A673 (cell line): Measurements from ENCODE around the gene SLC25A5. TPM values are rescaled to one million over a fixed set of nuclear protein-coding genes. Genes with fewer than 3 reads are reported as not detected.

ENCODE experiments used
- BruUV-seq: library from RNA; stranded (reverse); fragments of 400-500 nt; replicated peaks from 2 replicates; lab custom pipeline; 2021; lab: Mats Ljungman, UMichigan
- CTCF ChIA-PET: fragments of 300-600 bp; sonication (Branson Sonifier 250); formaldehyde crosslinking; loops from one replicate; lab custom pipeline; 2022; ENCODE audit warnings: antibody characterized with exemption; lab: Charles Lee
- POLR2A ChIA-PET: fragments of 300-600 bp; sonication (Branson Sonifier 250); formaldehyde crosslinking; loops from one replicate; lab custom pipeline; 2022; ENCODE audit warnings: antibody characterized with exemption; ENCODE audit not compliant: low non-redundant PET; lab: Charles Lee
- DNase-seq: peaks from one replicate; pipeline ENCODE4 v3.0.0-alpha.2; 2015; ENCODE audit warnings: low spot score
- H3K27ac ChIP-seq: fragments of 200-600 bp; sonication (generic); 2 replicates; pipeline ENCODE4 v1.5.1; 2016; ENCODE audit warnings: mixed run types, low read depth, mild to moderate bottlenecking, mixed read lengths, antibody characterized with exemption, low read length; ENCODE audit not compliant: poor library complexity, severe bottlenecking
- H3K27me3 ChIP-seq: fragments of 200-600 bp; sonication (generic); replicated peaks from 2 replicates; pipeline ENCODE4 v1.6.1; 2017; ENCODE audit warnings: mixed run types, low read depth, mild to moderate bottlenecking, mixed read lengths, antibody characterized with exemption, low read length; ENCODE audit not compliant: insufficient read depth, poor library complexity
- H3K36me3 ChIP-seq: fragments of 200-600 bp; sonication (generic); 2 replicates; pipeline ENCODE4 v1.6.1; 2016; ENCODE audit warnings: mixed run types, mild to moderate bottlenecking, mixed read lengths, antibody characterized with exemption, low read length; ENCODE audit not compliant: insufficient read depth, poor library complexity, severe bottlenecking
- H3K4me1 ChIP-seq: fragments of 200-600 bp; sonication (generic); 2 replicates; pipeline ENCODE4 v1.6.1; 2017; ENCODE audit warnings: mixed run types, mild to moderate bottlenecking, mixed read lengths, antibody characterized with exemption, low read length; ENCODE audit not compliant: insufficient read depth, poor library complexity, severe bottlenecking
- H3K4me3 ChIP-seq: fragments of 200-600 bp; sonication (generic); 2 replicates; pipeline ENCODE4 v1.5.1; 2016; ENCODE audit warnings: low read depth, mixed run types, mild to moderate bottlenecking, mixed read lengths, low read length; ENCODE audit not compliant: poor library complexity, severe bottlenecking
- H3K9me3 ChIP-seq: fragments of 200-600 bp; sonication (generic); 2 replicates; pipeline ENCODE4 v1.6.1; 2016; ENCODE audit warnings: mixed run types, low read depth, mild to moderate bottlenecking, mixed read lengths, antibody characterized with exemption, low read length; ENCODE audit not compliant: poor library complexity, severe bottlenecking
- EZH2 ChIP-seq: fragments of 200-600 bp; sonication (generic); IDR thresholded peaks from 2 replicates; pipeline ENCODE4 v1.6.1; 2017; ENCODE audit warnings: borderline replicate concordance, low read depth, mild to moderate bottlenecking, mixed read lengths, antibody characterized with exemption, low read length; ENCODE audit not compliant: poor library complexity, severe bottlenecking
- intact Hi-C: fragments of 100-400 bp; cut with micrococcal nuclease; formaldehyde crosslinking; loops from one replicate; pipeline ENCODE4 v1.10.0; 2022; ENCODE audit not compliant: unreplicated experiment
- total RNA-seq: library from RNA; stranded (reverse); gene quantifications from 2 replicates; pipeline ENCODE4 v1.2.3, GENCODE V29; 2021
- TF ChIP-seq, protein P1 (sequence below): fragments of 300-800, 200-600 bp; sonication (generic); conservative IDR thresholded peaks from 2 replicates; pipeline ENCODE4 v1.5.1; 2017; ENCODE audit warnings: low read depth, mild to moderate bottlenecking, antibody characterized with exemption, low read length, moderate library complexity, mixed read lengths

SLC25A5 gene
- total RNA-seq, 1 experiment from 2014 or later, result 368 TPM

DNA sequence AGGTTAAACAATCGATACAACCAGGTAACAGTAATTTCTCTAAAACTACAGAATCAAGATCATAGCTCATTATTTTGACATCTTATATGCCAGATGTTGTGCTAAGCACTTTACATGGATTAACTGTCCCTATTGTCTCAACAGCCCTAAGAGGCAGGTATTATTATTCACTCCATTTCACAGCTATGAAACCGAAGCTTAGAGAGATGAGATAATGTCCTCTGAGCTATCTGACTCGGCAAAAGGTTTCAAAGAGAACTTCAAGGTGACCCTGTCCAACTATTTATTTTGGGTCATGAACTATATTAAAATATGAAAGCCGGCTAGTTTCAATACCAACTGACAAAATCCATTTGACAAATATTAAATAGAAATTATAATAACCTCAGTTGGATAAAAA lies 10.3 kb downstream of the SLC25A5 start:
- Histone ChIP-seq H3K36me3 (no peaks in the 10 kb centered on the region), H3K9me3 (no peaks in the 10 kb centered on the region), H3K27me3 (no peaks in the 10 kb centered on the region), H3K27ac (no peak overlapping the region), H3K4me3 (no peak overlapping the region), H3K4me1 (peaks cover 4% of the 10 kb centered on the region)
- ChIA-PET POLR2A (no interaction called here), CTCF (no interaction called here)
- intact Hi-C loops, result no loop called here
- DNase-seq, result no peak
- no TSS peak for BruUV-seq
- TF ChIP-seq EZH2, result no peak
- TF ChIP-seq, protein P1, sequence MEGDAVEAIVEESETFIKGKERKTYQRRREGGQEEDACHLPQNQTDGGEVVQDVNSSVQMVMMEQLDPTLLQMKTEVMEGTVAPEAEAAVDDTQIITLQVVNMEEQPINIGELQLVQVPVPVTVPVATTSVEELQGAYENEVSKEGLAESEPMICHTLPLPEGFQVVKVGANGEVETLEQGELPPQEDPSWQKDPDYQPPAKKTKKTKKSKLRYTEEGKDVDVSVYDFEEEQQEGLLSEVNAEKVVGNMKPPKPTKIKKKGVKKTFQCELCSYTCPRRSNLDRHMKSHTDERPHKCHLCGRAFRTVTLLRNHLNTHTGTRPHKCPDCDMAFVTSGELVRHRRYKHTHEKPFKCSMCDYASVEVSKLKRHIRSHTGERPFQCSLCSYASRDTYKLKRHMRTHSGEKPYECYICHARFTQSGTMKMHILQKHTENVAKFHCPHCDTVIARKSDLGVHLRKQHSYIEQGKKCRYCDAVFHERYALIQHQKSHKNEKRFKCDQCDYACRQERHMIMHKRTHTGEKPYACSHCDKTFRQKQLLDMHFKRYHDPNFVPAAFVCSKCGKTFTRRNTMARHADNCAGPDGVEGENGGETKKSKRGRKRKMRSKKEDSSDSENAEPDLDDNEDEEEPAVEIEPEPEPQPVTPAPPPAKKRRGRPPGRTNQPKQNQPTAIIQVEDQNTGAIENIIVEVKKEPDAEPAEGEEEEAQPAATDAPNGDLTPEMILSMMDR, result no peak

DNA sequence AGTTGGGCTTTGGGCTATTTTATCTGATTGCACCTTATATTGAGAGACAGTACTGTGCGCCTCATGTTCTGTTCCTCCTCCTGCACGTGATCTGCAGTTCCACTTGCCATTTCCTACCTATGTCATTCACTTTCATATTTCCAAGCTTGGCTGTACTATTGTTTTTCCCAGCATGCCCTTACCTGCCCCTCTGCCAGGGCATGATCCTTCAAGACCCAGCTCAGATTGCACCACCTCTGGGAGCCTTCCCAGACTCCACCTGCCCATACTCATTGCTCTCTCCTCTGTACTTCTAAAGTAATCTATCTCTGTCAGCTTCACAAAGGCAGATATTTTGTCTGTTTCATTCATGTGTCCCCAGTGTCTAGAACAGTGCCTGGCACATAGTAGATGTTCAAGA lies 11.6 kb downstream of the SLC25A5 start:
- no peak overlapping the region for H3K27ac ChIP-seq
- peaks cover 4% of the 10 kb centered on the region for H3K4me1 ChIP-seq
- ChIA-PET POLR2A (interaction anchor here (0.8 kb wide), 1 partner anchor 94 kb away, joined by 3 read pairs; no protein-coding TSS in a partner anchor), CTCF (no interaction called here)
- DNase-seq, result no peak
- no peak overlapping the region for H3K4me3 ChIP-seq
- intact Hi-C loops, result no loop called here
- TF ChIP-seq EZH2, result no peak
- TF ChIP-seq, protein P1, result no peak
- H3K36me3 ChIP-seq, result no peaks in the 10 kb centered on the region
- H3K9me3 ChIP-seq, result no peaks in the 10 kb centered on the region
- BruUV-seq, result no TSS peak
- no peaks in the 10 kb centered on the region for H3K27me3 ChIP-seq

DNA sequence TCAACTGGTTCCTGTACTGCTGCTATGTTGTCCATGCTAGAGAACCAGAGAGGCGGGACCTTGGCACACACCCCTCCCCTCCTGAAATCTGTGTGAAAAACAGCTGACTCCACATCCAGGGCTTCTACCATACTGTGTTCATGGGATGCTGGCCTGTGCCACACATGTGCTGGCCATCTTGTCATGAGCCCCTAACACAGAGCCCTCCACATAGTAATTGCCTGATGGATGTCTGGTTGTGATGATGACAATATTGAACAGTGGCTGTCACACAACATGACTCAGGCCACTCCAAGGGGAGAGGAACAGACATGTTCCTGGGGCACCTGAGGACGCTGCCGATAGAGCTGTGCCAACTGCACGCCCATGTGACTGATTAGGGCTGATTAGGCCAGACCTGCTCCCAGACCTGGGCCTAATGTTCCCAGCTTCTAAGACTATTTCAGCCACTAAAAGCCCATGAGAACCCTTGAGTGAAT lies 13.1 kb downstream of the SLC25A5 start:
- no peak for TF ChIP-seq EZH2
- TF ChIP-seq, protein P1, result no peak
- intact Hi-C loops, result no loop called here
- Histone ChIP-seq H3K36me3 (no peaks in the 10 kb centered on the region), H3K4me3 (no peak overlapping the region), H3K27ac (no peak overlapping the region), H3K9me3 (no peaks in the 10 kb centered on the region), H3K4me1 (peaks cover 4% of the 10 kb centered on the region), H3K27me3 (no peaks in the 10 kb centered on the region)
- ChIA-PET POLR2A (no interaction called here), CTCF (interaction anchor here (1.2 kb wide), 1 partner anchor 307 kb away, joined by 3 read pairs; no protein-coding TSS in a partner anchor)
- BruUV-seq, result no TSS peak
- no peak for DNase-seq
